Activated gamma-delta T cell (primary cell): ENCODE measurements around the gene THSD7B.
"Not testable (repeated sequence)": the region's sequence is repeated elsewhere in the genome, so short reads cannot be mapped to it uniquely, and the experiment has no call there.

Experiments
- DNase-seq: peaks from one replicate; lab custom pipeline; 2025; lab: John Stamatoyannopoulos, UW

The THSD7B gene

DNA sequence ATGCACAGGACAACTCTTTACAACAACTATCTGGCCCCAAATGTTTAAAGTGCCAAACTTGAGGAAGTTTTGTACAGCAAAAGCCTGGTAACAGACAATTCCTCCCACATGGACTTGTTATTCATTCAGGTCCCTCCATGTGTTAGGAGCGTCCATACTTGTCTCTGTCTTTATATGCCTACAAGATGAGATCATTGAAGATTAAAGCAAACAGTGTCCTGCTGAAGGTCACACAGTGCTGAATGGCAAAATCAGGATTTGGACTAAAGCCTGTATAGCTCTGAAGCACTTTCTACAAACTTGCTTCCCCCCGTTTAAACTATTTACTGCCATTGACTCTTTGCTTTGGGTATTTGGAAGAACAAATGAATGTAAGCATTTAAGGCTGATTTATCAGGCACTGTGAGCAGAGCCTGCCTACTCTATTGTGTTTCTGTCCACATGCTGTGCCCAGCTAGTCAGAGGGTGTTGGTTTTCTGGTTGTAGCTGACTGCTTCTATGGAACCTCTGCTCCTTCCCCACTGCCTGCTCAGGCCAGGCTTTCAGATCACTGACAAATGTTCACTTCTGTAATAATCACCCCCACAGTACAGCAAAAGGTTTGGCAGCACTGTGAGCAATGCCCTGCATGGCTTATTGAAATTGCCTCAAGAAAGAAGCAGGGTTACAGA lies 274.3 kb downstream of the THSD7B start:
- no peak for DNase-seq

DNA sequence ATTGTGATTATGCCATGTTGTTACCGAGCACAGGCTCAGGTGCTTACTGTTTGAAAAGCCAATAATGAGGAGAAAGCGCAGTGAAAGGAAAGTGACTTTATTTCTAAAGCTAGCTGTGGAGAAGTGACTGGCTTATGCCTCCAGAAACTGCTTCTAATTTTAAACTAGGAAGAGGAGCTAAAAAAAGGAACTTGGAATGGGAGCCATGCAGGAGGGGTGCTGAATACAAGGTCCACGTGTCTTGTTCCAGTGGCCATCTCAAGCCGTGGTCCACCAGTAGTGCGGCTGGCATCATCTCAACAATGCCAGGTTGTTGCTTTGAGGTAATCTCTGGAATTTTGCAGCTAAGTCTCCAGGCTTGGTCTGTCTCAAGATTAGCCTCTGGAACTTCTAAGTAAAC lies 282.0 kb downstream of the THSD7B start:
- no peak for DNase-seq

DNA sequence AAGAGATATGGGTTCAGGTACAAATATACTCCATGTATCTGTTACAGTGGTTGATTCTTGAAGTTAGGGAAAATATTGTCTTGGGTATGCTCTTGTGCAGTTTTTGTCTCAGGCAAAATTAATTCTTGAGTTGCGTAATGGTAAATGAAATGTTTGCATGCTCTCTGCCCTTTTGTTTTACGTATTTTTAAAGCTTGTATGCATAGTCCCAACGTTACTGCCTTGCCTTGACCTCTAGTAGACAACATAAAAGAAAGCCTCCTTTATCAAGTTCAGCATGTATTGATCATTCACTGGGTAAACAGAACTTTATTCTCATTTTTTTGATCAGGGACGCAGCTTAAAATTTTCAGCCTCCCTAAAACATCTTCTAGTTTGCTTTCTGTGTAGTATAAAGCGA lies 283.1 kb downstream of the THSD7B start:
- no peak for DNase-seq

- no peak for DNase-seq
These were observed 284.2 kb downstream of the THSD7B start for GRCh38 chr2:137049518-137049917.

- DNase-seq, result no peak
These were observed 285.6 kb downstream of the THSD7B start for GRCh38 chr2:137050949-137051348.

DNA sequence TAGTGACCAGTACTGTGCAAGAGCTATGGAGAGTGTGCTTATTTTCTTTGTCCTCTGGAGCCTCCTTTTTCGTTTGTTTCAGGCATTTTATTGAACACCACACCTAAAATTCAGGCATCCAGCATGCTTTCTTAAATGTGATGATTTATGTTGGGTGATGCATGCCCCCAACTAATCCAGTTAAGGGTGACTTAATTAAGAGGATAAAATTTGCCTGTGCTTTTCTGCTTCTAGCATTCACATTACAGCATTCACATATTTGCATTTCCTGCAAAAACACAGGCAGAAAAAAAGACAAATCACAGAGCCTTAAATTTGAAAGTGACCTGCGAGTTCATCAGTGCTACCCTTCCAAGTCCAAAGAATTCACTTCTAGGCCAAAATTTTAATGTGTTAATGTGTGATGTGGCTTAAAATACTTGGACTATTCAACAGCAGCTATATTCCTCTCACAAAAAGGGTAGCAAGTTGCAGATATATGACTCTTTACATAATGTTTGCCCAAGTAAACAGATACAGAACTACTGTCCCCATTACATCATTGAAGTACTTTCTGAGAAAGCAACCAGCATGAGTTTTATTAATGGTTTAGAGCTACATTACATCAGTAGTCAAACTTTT lies 286.5 kb downstream of the THSD7B start:
- no peak for DNase-seq

GRCh38 chr2:137056704-137057103 lies 291.4 kb downstream of the THSD7B start:
- no peak for DNase-seq

DNA sequence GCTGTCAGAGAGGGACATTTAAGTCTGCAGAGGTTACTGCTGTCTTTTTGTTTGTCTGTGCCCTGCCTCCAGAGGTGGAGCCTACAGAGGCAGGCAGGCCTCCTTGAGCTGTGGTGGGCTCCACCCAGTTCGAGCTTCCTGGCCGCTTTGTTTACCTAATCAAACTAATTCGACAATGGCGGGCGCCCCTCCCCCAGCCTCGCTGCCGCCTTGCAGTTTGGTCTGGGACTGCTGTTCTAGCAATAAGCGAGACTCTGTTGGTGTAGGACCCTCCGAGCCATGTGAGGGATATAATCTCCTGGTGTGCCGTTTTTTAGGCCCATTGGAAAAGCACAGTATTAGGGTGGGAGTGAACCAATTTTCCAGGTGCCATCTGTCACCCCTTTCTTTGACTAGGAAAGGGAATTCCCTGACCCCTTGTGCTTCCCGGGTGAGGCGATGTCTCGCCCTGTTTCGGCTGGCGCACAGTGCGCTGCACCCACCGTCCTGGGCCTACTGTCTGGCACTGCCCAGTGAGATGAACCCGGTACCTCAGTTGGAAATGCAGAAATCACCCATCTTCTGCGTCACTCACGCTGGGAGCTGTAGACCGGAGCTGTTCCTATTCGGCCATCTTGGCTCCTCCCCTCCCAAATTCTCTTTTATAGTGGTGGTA lies 310.9 kb downstream of the THSD7B start:
- not testable (repeated sequence) for DNase-seq

- DNase-seq, result no peak
These were observed 326.4 kb downstream of the THSD7B start for GRCh38 chr2:137091704-137092103.

GRCh38 chr2:137093116-137093515 lies 327.8 kb downstream of the THSD7B start:
- no peak for DNase-seq

- no peak for DNase-seq
These were observed 330.8 kb downstream of the THSD7B start for GRCh38 chr2:137096187-137096586.

GRCh38 chr2:137096693-137097092 lies 331.3 kb downstream of the THSD7B start:
- DNase-seq, result no peak

DNA sequence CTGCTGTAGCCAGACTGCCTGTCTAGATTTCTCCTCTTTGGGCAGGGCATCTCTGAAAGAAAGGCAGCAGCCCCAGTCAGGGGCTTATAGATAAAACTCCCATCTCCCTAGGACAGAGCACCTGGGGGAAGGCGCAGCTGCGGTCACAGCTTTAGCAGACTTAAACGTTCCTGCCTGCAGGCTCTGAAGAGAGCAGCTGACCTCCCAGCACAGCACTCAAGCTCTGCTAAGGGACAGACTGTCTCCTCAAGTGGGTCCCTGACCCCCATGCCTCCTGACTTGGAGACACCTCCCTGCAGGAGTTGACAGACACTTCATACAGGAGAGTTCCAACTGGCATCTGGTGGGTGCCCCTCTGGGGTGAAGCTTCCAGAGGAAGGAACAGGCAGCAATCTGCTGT lies 336.5 kb downstream of the THSD7B start:
- not testable (repeated sequence) for DNase-seq

GRCh38 chr2:137107904-137108303 lies 342.6 kb downstream of the THSD7B start:
- no peak for DNase-seq

GRCh38 chr2:137111896-137112295 lies 346.6 kb downstream of the THSD7B start:
- DNase-seq, result no peak

DNA sequence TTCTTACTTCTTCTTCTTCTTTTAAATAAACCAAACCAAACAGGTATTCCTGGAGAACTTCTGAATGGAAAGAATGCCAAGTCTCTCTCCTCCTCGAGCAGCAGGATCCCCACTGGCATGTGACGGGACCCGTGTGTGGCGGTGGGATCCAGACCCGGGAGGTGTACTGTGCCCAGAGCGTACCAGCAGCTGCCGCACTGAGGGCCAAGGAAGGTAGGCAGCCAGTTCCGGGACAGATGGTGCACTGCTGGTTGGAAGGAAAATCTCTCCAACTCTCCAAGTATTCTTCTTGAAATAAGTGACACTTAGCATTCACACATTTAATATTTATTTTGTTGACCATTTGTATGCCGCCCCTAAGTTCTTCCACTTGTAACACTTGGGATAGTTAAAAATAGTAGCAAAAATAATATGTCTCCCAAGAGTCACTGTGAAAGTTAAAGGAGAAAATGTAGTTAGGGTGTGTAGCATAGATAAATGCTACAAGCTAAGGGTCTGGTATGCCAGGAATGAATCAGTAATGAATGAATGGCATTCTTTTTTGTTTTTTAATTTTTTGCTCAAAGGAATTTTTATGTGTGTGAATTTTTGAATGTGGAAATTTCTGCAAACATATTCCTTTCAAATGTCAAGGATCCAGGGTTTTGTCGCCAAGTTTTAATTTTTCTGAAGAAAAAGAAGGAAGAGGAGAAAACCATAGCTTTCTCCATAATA lies 349.9 kb downstream of the THSD7B start:
- DNase-seq, result no peak

DNA sequence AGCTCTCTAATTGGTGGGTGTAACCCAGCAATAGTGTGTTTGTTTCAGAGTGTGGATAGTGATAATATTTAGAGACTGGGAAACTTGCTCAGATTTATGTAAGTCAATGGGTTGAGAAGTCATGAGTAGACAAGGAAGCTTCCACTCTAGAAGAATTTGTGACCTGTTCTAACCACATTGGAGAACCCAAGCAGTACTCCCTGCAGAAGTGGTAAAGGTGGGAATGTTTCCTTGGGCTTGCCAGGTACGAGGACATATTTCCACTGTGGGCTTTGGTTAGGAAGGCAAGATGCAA lies 350.4 kb downstream of the THSD7B start:
- no peak for DNase-seq

- DNase-seq, result no peak
These were observed 352.0 kb downstream of the THSD7B start for GRCh38 chr2:137117385-137117784.

DNA sequence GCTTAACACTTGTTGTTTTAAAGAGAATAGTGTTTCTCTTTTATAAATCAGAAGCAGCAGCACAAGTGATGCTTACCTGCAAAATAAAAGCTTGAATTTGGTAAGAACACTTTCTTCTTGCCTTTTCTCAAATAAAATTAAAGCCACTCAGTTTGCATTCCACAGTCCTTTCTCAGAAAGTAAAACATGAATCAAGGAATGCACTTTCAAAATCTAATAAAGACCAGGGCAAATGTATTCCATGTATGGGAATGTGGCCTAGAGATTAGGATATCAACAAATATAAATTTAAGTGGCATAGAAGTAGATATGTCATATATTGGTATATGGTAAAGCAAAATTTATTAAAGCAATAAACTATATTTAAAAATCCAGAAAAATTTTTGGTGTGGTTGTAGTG lies 352.8 kb downstream of the THSD7B start:
- no peak for DNase-seq

GRCh38 chr2:137123226-137123625 lies 357.9 kb downstream of the THSD7B start:
- DNase-seq, result no peak

- DNase-seq, result no peak
These were observed 367.9 kb downstream of the THSD7B start for GRCh38 chr2:137133225-137133624.

- no peak for DNase-seq
These were observed 372.9 kb downstream of the THSD7B start for GRCh38 chr2:137138263-137138662.

DNA sequence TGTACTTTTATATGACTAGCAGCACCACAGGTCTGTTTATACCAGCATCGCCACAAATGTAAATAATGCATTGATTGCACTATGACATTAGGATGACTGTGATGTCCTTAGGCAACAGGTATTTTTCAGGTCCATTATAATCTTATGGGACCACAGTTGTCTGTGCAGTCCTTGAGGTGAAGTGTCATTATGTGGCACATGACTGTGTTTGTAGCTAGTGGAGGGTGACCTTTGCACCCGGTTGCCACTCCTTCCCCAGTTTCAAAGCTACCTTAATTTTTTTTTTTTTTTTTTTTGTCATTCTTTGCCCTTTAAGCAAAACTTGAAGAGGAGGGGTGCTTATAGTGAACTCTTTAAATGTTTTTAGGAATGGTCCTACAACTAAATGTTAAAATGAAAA lies 386.4 kb downstream of the THSD7B start:
- DNase-seq, result no peak
